Lower leg skin (tissue), 4 donors: ENCODE results near the gene CTBP2. TPM values are rescaled to one million over a fixed set of nuclear protein-coding genes. Genes with fewer than 3 reads are reported as not detected.

Source experiments
- DNase-seq, 2 donors: peaks; one replicate each; pipeline ENCODE4 v3.0.0-alpha.2; 2019; ENCODE audit warnings: low spot score in 2 of 2
- H3K4me3 ChIP-seq: fragments of 200-600 bp; sonication (generic); 2 replicates; pipeline ENCODE4 v1.5.1; 2017; ENCODE audit warnings: mild to moderate bottlenecking, low read depth; ENCODE audit not compliant: poor library complexity, severe bottlenecking
- POLR2A ChIP-seq, 2 donors: fragments of 450-650 bp; IDR thresholded peaks; one replicate each; pipeline ENCODE4 v1.6.1; 2016 to 2017; ENCODE audit warnings: antibody characterized with exemption in 2 of 2, mild to moderate bottlenecking in 1 of 2, moderate library complexity in 1 of 2
- WGBS, 2 donors: methylation state at CpG; one replicate each; pipeline ENCODE4 v1.1.5; 2018; 5-methylcytosine and 5-hydroxymethylcytosine counted together
- intact Hi-C: fragments of 100-400 bp; cut with DNase I; formaldehyde crosslinking; loops from one replicate; pipeline ENCODE4 v1.15.0; 2023; ENCODE audit warnings: low total_unique reads
- total RNA-seq, 4 donors: library from RNA; depleted of rRNA; stranded (reverse); fragments of >200 nt; gene quantifications; one replicate each; pipeline ENCODE4 v1.1.0, GENCODE V29; 2016
- TF ChIP-seq, protein P1 (sequence below), 3 donors: fragments of 450-650 bp; IDR thresholded peaks; one replicate each; pipeline ENCODE4 v1.5.1; 2016; ENCODE audit warnings: antibody characterized with exemption in 3 of 3, mild to moderate bottlenecking in 3 of 3, moderate library complexity in 2 of 3

Gene CTBP2
- total RNA-seq, 4 donors from 2014 or later = 30.3 to 39.5 (median 32.2) TPM

DNA sequence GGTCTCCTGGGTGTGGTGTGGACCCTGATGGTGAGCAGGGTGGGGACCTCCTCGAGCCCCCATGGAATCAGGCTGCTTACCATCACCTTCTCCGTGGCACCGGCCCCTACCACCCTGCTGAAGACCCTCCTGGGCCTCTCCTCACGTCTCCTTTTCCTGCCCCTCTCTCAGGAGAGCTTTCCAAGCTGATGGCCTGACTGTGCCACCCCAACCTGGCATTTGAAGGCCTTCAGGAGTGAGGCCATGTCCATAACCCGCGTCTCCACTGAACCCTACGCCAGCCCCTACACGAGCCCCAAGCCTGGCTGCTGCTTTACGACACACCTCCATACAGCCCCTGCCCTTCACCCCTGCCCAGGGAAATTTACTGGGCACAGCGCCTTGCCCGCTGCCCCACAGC, 163.1 kb downstream of the CTBP2 start:
- whole genome bisulfite sequencing, 2 donors = 93 to 95% methylated on average over 11 of the region's 11 CpGs
- TF ChIP-seq POLR2A (IDR thresholded peaks at IDR 0.05) = no peak
- TF ChIP-seq, protein P1, sequence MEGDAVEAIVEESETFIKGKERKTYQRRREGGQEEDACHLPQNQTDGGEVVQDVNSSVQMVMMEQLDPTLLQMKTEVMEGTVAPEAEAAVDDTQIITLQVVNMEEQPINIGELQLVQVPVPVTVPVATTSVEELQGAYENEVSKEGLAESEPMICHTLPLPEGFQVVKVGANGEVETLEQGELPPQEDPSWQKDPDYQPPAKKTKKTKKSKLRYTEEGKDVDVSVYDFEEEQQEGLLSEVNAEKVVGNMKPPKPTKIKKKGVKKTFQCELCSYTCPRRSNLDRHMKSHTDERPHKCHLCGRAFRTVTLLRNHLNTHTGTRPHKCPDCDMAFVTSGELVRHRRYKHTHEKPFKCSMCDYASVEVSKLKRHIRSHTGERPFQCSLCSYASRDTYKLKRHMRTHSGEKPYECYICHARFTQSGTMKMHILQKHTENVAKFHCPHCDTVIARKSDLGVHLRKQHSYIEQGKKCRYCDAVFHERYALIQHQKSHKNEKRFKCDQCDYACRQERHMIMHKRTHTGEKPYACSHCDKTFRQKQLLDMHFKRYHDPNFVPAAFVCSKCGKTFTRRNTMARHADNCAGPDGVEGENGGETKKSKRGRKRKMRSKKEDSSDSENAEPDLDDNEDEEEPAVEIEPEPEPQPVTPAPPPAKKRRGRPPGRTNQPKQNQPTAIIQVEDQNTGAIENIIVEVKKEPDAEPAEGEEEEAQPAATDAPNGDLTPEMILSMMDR (IDR thresholded peaks at IDR 0.05) = no peak
- intact Hi-C loops = no loop called here
- peak in 1 of 2 donors; percentile 8 for DNase-seq
- no peak overlapping the region for H3K4me3 ChIP-seq

DNA sequence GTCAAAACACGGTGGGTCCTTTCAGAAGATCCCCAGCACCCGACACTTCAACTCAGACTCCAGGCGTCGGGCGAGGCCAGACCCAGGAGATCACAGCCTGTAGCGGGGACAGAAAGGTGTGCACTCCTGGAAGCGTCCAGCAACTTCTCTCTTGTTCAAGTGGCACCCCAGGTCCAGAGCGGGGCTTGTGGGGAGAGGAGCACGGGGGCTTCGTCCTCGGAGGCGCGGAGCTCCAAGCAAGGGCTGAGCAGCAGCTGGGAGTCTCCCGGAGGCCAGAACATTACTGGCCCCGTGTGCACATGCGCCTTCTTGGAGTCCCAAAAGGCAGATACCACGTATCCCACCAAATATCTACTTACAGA, 163.5 kb downstream of the CTBP2 start:
- intact Hi-C loops = no loop called here
- H3K4me3 ChIP-seq = no peak overlapping the region
- no peak for TF ChIP-seq POLR2A (IDR thresholded peaks at IDR 0.05)
- TF ChIP-seq, protein P1 (IDR thresholded peaks at IDR 0.05) = no peak
- peak in 1 of 2 donors; percentile 9 for DNase-seq
- 95 to 97% methylated on average over 17 of the region's 17 CpGs for WGBS, 2 donors

DNA sequence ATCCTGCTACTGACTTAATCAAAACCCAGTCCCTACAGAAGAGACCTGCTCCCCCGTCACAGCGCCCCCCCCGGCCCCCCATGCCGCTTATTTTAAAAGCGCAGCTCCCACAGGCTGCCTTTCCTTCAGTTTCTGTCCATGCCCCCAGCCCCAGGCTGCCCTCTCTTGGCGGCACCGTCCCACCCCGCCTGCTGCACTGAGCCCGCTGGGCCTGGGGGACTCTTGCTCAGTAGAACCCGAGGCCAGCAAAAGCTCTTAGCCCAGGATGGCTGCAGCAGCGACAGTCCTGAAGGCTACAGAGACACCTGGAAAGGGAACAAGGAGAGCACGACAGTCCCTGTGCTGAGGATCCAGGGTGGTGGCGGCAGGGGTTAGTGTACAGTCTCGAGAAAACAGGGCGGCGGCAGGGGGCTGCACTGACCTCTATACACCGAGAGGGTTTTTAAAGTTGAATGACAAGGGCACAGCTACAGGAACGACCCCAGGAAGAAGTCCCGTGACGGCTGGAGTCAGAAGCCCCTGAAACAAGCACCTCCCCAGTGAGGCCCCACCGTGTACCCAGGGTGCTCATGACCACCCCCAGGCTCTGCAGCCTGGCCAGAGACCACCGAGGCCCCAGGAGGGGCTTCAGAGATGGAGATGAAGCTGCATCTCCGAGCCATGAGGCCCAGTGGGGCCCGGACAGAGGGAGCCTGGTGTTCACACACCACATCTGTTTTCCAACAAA, 164.1 kb downstream of the CTBP2 start:
- TF ChIP-seq POLR2A (IDR thresholded peaks at IDR 0.05) = no peak
- TF ChIP-seq, protein P1 (IDR thresholded peaks at IDR 0.05) = no peak
- WGBS, 2 donors = 92 to 95% methylated on average over 24 of the region's 24 CpGs
- intact Hi-C loops = no loop called here
- DNase-seq = peak in 1 of 2 donors; percentile 14
- no peak overlapping the region for H3K4me3 ChIP-seq

DNA sequence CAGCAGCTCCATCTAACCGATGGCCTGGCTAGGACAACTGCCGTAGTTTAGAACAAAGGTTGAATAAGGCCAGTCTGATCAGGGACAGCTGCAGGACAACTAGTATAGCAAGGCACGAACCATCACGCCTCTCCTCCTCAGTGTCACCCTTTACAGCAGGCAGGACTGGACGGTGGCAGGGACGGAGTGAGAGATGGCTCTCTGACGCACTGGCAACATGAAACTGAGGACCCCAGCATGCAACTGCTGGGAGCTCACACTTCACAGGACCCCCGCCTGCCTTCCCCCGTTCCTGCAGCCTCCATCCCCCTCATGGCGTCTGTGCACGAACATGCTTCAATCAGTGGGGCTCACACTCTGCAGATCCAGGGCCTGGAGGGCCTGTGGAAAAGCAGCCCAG, 164.8 kb downstream of the CTBP2 start:
- intact Hi-C loops = no loop called here

DNA sequence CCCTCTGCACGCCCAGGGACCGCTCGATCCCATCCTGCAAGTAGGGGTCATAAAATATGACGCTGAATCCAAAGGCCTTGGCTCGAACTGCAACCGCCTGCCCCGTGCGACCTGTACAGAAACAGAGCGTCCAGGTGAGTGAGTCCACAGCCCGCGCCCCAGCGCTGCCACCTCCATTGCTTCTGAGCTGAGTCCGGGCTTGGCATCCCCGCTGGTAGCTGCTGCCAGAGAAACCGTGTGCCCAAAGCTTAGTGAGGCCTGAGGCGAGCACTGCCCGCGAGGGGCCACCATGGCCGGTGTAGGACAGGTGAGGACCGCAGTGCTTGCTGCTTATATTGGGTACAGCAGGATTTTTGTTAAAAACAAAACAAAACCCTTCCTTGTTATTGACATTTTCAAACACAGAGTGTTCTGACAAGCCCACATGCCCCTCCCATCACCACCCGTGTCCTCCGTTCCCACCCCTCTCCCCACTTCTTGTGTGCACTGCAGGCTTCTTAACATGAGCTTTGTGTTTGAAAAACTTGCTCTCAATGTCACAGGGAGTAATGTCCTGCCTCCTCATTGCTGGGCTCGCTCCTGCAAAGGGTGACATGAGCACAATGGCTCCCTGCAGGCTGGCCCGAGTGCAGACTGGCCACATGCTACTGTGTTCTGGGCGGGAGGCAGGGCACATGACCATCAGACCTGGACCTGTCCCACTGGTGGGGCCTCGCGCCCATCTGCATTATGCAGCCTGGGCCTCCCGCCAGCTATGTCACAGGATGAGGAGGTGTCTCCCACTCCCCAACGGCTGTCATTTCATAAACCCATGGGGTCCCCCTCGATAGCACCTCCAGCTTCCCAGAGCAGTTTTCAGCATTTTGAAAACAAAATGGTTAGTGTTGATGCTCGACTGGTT, 165.5 kb downstream of the CTBP2 start:
- intact Hi-C loops = no loop called here
- WGBS, 2 donors = 81 to 87% methylated on average over 29 to 31 of the region's 31 CpGs
- no peak overlapping the region for H3K4me3 ChIP-seq
- TF ChIP-seq, protein P1 (IDR thresholded peaks at IDR 0.05) = no peak
- no peak for TF ChIP-seq POLR2A (IDR thresholded peaks at IDR 0.05)
- peak; percentile 19 to 84 for DNase-seq

More for the DNA sequence above, 164.8 kb downstream of the CTBP2 start:
- H3K4me3 ChIP-seq = no peak overlapping the region
- 90 to 92% methylated on average over 11 of the region's 11 CpGs for WGBS, 2 donors
- DNase-seq = peak in 1 of 2 donors; percentile 10
- no peak for TF ChIP-seq POLR2A (IDR thresholded peaks at IDR 0.05)
- TF ChIP-seq, protein P1 (IDR thresholded peaks at IDR 0.05) = no peak
